ENCODE measurements around the gene VAMP3. TPM values are rescaled to one million over a fixed set of nuclear protein-coding genes. Genes with fewer than 3 reads are reported as not detected.

VAMP3 gene
- total RNA-seq, 1 donor = 101 TPM

DNA sequence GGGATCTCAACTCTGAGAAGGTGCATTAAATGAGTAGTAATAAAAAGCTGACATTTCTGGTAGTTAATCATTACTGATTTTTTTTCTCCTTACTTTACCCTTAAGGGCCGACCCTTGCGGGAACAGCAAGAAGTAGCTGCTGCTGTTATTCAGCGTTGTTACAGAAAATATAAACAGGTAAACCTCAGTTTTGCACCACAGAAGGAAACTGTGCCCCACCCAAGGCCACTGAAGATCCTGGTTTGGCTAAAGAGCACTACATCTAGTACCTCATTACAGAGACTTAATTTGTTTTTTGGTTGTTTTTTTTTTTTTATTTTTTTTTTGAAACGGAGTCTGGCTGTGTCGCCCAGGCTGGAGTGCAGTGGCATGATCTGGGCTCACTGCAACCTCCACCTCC lies 23.5 kb upstream of the VAMP3 start:
- no peak overlapping the region for H3K27ac ChIP-seq (ENCODE audit: low read depth, low read length)
- H3K27me3 ChIP-seq (ENCODE audit: insufficient read depth, low read length) = peaks cover 19% of the 10 kb centered on the region
- DNase-seq (ENCODE audit: insufficient read length, low spot score, missing footprints) = no peak
- H3K4me2 ChIP-seq (ENCODE audit: insufficient read depth, low read length) = no peak overlapping the region
- no peaks in the 10 kb centered on the region for H3K36me3 ChIP-seq (ENCODE audit: insufficient read depth, low read length)
- no peaks in the 10 kb centered on the region for H3K9me3 ChIP-seq (ENCODE audit: low read depth, low read length)
- H3K79me2 ChIP-seq (ENCODE audit: insufficient read depth, low read length) = no peaks in the 10 kb centered on the region
- no peak overlapping the region for H3K4me3 ChIP-seq (ENCODE audit: insufficient read depth, low read length)
- peaks cover 5% of the 10 kb centered on the region for H3K4me1 ChIP-seq (ENCODE audit: insufficient read depth, low read length)
- H4K20me1 ChIP-seq (ENCODE audit: insufficient read depth, low read length) = no peaks in the 10 kb centered on the region
- no peak overlapping the region for H2AFZ ChIP-seq (ENCODE audit: low read length)
- TF ChIP-seq, protein P1, sequence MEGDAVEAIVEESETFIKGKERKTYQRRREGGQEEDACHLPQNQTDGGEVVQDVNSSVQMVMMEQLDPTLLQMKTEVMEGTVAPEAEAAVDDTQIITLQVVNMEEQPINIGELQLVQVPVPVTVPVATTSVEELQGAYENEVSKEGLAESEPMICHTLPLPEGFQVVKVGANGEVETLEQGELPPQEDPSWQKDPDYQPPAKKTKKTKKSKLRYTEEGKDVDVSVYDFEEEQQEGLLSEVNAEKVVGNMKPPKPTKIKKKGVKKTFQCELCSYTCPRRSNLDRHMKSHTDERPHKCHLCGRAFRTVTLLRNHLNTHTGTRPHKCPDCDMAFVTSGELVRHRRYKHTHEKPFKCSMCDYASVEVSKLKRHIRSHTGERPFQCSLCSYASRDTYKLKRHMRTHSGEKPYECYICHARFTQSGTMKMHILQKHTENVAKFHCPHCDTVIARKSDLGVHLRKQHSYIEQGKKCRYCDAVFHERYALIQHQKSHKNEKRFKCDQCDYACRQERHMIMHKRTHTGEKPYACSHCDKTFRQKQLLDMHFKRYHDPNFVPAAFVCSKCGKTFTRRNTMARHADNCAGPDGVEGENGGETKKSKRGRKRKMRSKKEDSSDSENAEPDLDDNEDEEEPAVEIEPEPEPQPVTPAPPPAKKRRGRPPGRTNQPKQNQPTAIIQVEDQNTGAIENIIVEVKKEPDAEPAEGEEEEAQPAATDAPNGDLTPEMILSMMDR (IDR thresholded peaks at IDR 0.05; ENCODE audit: extremely low read depth, low read depth, low read length) = no peak

DNA sequence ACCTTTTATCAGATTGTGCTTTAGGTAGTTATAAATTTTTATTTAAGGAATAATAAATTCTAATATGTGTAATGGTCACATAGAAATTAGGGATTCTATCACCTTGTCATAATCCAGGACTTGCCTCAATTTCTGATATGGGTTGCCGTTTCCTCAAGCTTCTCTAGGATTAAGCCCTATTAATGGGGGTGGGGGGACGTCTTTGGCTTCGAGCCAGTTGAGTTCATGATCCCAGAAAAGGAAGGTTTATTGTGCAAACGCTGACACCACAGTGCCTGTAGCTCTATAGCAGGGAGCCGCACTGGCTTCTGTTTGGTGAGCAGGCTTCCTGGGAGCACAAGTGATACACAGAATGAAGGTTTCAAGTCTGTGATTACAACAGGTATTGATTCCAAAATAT lies 22.0 kb upstream of the VAMP3 start:
- TF ChIP-seq, protein P1 (IDR thresholded peaks at IDR 0.05; ENCODE audit: extremely low read depth, low read depth, low read length) = no peak
- Histone ChIP-seq H3K4me2 (ENCODE audit: insufficient read depth, low read length) (no peak overlapping the region), H3K27ac (ENCODE audit: low read depth, low read length) (no peak overlapping the region), H3K27me3 (ENCODE audit: insufficient read depth, low read length) (peaks cover 19% of the 10 kb centered on the region), H3K36me3 (ENCODE audit: insufficient read depth, low read length) (no peaks in the 10 kb centered on the region), H3K79me2 (ENCODE audit: insufficient read depth, low read length) (no peaks in the 10 kb centered on the region), H3K4me3 (ENCODE audit: insufficient read depth, low read length) (no peak overlapping the region), H3K9me3 (ENCODE audit: low read depth, low read length) (no peaks in the 10 kb centered on the region), H4K20me1 (ENCODE audit: insufficient read depth, low read length) (no peaks in the 10 kb centered on the region), H3K4me1 (ENCODE audit: insufficient read depth, low read length) (peaks cover 6% of the 10 kb centered on the region), H2AFZ (ENCODE audit: low read length) (no peak overlapping the region)
- no peak for DNase-seq (ENCODE audit: insufficient read length, low spot score, missing footprints)

DNA sequence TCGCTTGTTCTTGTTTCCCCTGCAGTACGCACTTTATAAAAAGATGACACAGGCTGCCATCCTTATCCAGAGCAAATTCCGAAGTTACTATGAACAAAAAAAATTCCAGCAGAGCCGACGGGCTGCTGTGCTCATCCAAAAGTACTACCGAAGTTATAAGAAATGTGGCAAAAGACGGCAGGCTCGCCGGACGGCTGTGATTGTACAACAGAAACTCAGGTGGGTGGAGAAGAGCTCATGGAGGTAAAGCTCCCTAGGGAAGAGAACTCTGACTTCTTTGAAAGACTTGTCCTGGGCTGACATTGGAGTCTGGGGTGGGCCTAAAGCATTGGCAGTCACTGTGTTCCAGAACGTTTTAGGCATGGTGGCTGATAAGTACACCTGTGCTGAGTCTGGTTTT lies 19.9 kb upstream of the VAMP3 start:
- Histone ChIP-seq H4K20me1 (ENCODE audit: insufficient read depth, low read length) (no peaks in the 10 kb centered on the region), H2AFZ (ENCODE audit: low read length) (no peak overlapping the region), H3K4me1 (ENCODE audit: insufficient read depth, low read length) (peaks cover 6% of the 10 kb centered on the region), H3K4me3 (ENCODE audit: insufficient read depth, low read length) (no peak overlapping the region), H3K4me2 (ENCODE audit: insufficient read depth, low read length) (no peak overlapping the region), H3K27ac (ENCODE audit: low read depth, low read length) (no peak overlapping the region), H3K27me3 (ENCODE audit: insufficient read depth, low read length) (peaks cover 15% of the 10 kb centered on the region), H3K36me3 (ENCODE audit: insufficient read depth, low read length) (no peaks in the 10 kb centered on the region), H3K9me3 (ENCODE audit: low read depth, low read length) (no peaks in the 10 kb centered on the region), H3K79me2 (ENCODE audit: insufficient read depth, low read length) (no peaks in the 10 kb centered on the region)
- TF ChIP-seq, protein P1 (IDR thresholded peaks at IDR 0.05; ENCODE audit: extremely low read depth, low read depth, low read length) = no peak
- no peak for DNase-seq (ENCODE audit: insufficient read length, low spot score, missing footprints)

DNA sequence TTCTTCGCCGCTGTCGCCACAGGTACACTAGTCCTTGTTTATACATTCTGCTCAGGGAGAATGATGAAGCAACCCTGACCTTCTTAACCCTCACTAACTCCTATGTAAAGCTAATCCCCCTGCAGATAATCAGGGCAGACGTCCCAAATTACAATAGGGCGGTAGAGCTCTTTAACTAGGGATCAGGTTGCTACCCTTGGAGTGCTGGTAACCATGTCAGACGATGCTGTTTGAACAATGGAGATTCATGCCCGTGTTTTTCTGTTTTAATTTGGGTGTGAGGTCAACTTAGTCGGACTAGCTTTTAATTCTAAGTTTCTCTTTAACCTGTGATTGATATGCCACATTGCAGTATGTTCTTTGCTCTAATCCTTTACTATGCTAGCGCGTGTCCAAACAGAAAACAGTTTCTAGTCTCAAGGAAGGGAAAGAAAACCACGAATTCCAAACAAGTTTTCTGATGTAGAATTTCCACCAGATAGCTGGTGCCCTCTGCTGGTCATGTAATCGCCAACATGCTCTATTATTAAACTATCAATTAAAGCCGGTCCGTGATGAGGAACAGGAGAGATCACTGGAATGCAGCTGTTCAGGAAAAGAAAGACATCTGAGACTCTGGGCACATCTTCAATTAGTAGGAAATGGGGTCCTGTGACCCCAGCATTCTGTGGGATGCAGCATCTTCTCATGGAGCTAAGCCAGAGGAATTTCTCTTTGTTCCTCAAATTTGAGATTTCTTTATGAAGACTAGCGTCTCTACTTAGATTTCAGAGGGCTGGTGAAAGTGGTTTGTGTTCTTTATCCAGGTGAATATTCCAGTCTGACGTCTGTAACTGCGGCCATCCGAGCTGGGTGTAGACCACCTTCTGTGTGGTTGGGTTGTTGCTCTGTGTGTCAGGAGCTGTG lies 18.3 kb upstream of the VAMP3 start:
- H4K20me1 ChIP-seq (ENCODE audit: insufficient read depth, low read length) = no peaks in the 10 kb centered on the region
- TF ChIP-seq, protein P1 (IDR thresholded peaks at IDR 0.05; ENCODE audit: extremely low read depth, low read depth, low read length) = peak; percentile 88
- H3K4me3 ChIP-seq (ENCODE audit: insufficient read depth, low read length) = peak overlapping the region; percentile 71
- H3K9me3 ChIP-seq (ENCODE audit: low read depth, low read length) = no peaks in the 10 kb centered on the region
- no peak for DNase-seq (ENCODE audit: insufficient read length, low spot score, missing footprints)
- no peaks in the 10 kb centered on the region for H3K79me2 ChIP-seq (ENCODE audit: insufficient read depth, low read length)
- H3K27me3 ChIP-seq (ENCODE audit: insufficient read depth, low read length) = peaks cover 13% of the 10 kb centered on the region
- no peak overlapping the region for H3K27ac ChIP-seq (ENCODE audit: low read depth, low read length)
- peaks cover 6% of the 10 kb centered on the region for H3K4me1 ChIP-seq (ENCODE audit: insufficient read depth, low read length)
- H2AFZ ChIP-seq (ENCODE audit: low read length) = peak overlapping the region; percentile 87
- H3K4me2 ChIP-seq (ENCODE audit: insufficient read depth, low read length) = peak overlapping the region; percentile 90
- H3K36me3 ChIP-seq (ENCODE audit: insufficient read depth, low read length) = no peaks in the 10 kb centered on the region
